Activated gamma-delta T cell treated with Interleukin-2 at 50 U/mL for 16 hours (primary cell): ENCODE results near the gene PLCXD3.
"Not testable (repeated sequence)": the region's sequence is repeated elsewhere in the genome, so short reads cannot be mapped to it uniquely, and the experiment has no call there.

Experiments
- DNase-seq: peaks from one replicate; pipeline ENCODE4 v3.0.0-alpha.2; 2020

The PLCXD3 gene, protein sequence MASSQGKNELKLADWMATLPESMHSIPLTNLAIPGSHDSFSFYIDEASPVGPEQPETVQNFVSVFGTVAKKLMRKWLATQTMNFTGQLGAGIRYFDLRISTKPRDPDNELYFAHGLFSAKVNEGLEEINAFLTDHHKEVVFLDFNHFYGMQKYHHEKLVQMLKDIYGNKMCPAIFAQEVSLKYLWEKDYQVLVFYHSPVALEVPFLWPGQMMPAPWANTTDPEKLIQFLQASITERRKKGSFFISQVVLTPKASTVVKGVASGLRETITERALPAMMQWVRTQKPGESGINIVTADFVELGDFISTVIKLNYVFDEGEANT

DNA sequence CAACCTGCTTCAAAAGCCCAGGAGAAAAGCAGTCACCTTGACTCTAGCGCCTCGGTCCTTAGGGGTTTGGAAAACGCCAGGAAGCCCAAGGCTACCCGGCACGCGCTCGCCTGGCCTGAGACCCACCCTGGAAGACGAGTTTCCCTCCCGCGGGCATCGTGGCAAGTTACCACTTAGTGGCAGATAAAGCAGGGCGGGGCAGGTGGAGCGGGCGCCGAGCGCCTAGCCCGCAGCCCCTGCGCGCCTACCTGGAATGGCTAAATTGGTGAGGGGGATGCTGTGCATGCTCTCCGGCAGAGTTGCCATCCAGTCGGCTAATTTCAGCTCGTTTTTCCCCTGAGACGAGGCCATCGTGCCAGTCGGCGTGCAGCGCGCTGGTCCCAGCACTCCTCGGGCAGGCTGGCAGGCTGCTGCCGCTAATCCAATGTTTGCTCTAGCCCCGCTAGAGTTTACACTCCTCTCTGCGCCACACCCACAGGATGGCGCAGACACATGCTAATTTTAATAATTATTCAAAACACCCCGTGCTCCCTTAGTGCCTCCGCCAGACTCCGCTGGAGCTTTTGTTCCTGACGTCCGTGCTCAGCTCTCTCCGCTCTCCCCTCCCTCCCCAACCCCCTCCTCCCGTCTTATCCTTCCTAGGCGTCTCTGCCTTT is at the start of gene PLCXD3:
Gene PLCXD3 (minus strand): TSS at position 426 of the 656 bp plus-strand sequence. CDS start 75 bp downstream, at position 351.
- no peak for DNase-seq

DNA sequence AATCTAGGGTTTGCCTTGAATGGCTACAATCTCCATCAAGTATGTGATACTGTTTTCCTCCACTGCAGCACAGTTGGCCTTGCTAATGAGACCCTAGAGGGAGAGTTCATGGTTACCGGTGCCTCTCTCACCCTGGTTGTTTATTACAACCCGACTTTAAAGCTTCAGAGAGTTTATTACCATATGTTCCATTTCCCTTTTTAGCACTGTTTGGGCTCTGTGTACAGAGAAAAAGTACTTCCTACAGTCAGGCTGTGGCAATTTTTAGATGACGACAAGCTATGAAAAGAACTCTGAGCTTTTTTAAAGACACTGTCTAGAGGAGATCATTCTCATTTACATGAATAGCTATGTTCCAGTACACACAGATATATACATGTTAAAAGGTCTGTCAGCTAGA is 48.8 kb upstream of the PLCXD3 start:
- no peak for DNase-seq

DNA sequence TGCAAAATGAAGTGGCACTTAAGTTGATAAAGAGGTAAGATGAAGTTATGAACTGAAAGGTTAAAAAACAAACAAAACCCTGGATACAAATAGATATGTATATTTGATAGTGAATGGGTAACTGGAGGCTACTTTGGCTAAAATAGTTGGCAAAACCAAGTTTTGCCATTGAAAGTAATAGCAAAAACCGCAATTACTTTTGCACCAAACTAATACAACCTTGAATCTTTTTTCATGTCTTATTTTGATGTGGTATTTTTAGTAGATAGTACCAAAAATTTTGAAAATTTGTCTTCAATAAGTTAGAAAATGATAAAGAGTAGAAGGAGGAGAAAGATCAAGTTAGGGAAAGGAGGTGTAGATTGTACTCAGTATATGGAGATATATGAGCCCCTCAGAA is 47.9 kb upstream of the PLCXD3 start:
- DNase-seq = no peak

DNA sequence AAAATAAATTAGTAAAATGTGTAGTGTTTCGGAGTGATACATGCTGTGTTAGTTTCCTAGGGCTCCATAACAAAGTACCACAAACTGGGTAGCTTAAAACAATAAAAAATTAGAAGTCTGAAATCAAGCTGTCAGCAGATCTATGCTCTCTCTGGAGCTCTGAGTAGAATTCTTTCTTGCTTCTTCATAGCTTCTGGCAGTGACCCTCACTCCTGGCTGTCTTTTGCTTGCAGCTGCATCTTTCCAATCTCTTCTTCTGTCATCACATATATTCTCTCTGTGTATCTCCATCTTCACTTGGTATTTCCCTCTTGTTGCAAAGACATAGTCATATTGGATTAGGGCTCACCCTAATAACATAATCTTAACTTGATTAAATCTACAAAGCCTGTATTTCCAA is 37.6 kb upstream of the PLCXD3 start:
- DNase-seq = no peak

DNA sequence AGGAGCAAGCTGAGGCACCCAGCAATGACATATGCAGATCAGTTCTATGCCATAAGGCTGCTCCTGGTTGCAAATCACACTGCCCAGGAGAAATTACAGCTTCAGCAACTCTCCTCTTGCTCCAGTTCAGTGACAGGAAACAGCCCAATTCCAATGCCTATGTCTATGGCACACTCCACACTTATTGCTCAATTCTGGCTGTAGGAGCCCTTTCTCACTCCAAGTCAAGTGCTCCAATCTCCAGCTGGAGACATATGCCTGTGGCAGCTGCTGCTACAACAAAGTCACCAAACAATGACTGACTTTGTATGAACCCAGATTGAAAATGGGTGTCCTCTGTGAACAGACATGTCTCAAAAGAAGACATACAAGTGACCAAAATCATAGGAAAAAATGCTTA is 31.8 kb upstream of the PLCXD3 start:
- DNase-seq = no peak

DNA sequence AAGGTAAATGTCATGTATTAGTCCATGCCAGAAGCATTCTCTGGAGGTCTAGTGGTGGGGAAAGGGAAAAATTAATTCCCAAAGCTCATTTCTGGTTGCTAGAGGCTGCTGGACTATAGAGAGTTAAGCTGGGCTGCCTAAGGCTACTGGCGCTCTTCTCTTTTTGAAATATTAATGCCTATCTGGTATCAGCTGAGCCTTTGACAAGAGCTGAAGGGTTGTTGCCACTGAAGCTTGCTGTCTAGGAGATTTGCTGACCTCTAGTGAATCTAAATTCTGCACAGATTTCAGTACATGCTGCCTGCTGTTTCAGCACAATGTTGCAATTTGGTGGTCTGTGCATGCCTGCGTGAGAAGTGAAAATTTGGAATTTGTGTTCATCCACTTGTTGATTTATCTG is 29.1 kb upstream of the PLCXD3 start:
- DNase-seq = no peak

DNA sequence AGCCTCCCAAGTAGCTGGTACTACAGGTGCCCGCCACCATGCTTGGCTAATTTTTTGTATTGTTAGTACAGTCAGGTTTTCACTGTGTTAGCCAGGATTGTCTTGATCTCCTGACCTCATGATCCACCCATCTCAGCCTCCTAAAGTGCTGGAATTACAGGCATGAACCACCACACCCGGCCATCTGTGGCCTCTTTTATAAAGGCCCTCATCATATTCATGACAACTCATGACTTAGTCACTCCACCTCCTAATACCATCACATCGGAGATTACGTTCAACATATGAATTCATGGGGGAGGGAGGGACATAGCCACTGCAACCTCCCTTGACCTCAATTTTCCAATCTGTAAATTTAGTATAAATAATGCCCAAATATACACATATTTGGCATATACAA is 27.2 kb upstream of the PLCXD3 start:
- no peak for DNase-seq

DNA sequence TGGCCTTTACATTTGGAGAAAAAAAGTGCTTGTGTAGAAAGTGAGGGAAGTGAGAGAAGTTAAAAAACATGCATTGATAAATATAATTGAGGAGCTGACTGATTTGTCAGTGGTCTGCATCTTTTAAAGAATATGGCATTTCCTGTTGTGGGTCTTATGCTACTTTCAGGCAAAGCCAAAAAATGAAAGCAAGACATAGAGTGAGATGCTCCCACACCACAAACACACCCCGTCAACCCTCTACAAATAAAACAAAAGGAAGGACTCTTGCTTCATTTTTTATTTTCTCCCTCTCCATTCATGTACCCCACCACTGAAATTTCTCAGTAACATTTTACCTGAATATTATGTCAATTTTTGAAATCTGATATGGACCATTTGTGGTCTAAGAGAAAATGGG is 22.1 kb upstream of the PLCXD3 start:
- no peak for DNase-seq

DNA sequence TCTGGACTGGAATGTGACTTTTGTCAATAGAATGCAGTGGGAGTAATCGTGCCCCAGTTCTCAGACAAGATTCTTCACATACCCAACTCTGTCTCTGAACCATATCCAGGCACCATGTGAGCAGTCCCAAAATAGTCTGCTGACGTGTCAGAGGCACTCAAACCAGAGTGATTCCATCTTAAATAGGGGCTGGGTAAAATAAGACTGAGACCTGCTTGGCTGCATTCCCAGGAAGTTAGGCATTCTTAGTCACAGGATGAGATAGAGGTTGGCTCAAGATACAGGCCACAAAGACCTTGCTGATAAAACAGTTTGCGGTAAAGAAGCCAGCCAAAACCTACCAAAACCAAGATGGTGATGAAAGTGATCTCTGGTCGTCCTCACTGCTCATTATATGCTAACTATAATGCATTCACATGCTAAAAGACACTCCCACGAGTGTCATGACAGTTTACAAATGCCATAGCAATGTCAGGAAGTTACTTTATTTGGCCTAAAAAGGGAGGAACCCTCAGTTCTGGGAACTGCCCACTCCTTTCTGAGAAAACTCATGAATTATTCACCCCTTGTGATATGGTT is 16.9 kb upstream of the PLCXD3 start:
- no peak for DNase-seq

DNA sequence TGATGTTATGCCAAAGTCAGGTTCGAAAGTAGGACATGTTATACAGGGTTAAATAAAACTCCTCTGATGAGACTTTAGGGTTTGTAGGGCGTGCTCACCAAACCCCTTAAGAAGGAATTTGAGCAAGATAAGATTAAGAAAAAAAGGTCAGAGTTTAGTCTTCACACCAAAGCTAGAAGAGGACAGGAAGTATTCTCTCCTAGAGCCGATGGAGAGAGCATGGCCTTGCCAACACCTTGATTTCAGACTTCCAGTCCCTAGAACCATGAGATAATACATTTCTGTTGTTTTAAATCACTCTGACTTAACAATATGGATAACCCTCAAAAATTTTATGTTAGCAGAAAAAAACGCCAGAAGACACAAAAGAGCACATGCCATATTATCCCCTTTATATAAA is 16.3 kb upstream of the PLCXD3 start:
- no peak for DNase-seq

DNA sequence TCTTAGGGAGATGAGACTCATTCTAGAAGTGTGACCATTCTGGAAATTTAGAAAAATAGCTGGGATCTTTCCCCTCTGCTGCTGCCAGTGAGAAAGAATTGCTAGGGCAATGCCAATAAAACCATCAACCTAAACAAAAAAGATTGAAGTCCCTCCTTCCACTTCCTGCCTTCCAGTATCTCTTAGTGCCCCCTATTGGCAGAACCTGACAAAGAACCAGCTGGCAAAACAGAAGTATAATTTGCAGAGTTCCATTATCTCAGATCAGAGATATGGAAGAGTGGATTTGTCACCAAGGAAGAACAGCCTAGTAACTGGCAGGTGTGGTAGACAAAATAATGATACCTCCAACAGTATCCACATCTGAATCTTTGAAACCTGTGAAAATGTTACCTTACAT is 13.8 kb upstream of the PLCXD3 start:
- no peak for DNase-seq

DNA sequence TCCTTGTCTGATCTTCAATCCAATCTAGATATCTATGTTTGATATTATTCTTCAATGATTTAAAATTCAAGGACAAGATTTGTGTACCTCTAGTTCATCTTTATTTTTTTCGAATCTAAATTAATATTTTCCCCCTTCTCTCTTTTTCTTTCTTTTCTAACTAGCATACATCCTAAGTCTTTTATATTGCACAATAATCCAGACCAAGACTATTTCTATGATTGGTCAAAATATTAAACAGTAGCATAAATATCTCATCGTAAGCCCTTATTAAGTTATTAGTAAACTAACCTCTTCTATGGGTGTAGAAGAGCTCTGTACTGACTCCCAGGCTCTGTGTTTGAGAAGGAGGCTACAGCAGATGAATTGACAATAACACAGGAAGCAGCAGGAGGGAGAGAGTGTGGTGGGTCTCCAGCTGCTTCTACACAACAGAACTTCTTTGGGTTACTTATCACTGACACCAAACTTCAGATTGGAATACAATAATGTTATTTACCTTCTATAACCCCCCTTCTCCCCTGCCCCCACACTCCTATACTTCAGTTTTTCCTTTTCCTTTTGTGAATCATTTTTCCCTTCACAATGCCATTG is 11.9 kb upstream of the PLCXD3 start:
- DNase-seq = no peak

DNA sequence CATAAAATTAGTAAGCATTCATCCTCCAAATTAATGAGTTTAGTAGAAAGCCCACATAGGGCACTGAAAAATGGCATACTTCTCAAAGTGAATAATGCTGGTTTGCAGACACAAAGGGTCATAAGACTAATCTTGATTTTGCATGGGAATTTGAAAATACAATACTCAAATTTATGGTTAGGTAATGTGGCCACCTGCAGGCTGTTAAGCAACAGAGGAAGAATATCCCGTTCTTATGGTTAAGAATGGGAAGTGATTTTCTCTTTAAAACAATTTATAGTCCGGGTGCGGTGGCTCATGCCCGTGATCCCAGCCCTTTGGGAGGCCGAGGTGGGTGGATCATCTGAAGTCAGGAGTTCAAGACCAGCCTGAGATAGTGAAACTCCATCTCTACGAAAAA is 9.4 kb upstream of the PLCXD3 start:
- DNase-seq = no peak

DNA sequence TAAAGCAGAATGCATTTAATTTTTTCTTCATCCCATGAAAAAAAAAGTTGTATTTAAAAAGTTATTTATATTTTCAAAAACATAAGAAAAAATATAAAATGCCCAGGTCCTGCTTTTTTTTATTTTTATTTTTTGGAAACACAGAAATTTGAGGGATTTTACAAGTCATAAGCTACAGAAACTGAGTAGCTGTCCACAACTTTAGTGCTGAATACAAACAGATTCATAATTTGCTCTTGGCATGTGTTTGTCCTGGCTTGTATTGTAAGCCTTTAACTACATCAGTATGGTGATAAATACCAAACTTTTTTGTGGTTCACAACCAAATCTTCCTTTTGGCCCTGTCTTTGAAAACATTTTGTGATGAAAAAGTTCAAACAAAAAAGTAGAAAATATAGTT is 7.5 kb upstream of the PLCXD3 start:
- DNase-seq = no peak

DNA sequence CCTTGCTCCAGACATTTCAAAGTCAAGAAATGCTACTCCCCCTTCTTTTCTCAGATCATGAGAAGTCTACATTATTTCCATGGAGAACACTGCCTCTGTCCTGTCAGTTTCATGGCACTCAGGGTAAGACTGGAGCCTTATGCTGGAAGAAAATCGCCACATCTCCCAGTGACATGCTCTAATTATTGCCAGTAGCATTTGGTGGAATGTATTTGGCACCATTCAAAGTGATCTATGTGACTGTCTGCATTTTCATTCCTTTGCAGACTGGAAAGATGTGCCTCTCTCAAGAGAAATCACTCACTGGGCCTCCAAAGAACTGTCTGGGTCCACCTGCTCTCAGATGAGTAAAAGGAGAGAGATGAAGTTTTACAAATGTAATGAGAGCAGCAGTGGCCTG is 840 bp upstream of the PLCXD3 start:
- no peak for DNase-seq

DNA sequence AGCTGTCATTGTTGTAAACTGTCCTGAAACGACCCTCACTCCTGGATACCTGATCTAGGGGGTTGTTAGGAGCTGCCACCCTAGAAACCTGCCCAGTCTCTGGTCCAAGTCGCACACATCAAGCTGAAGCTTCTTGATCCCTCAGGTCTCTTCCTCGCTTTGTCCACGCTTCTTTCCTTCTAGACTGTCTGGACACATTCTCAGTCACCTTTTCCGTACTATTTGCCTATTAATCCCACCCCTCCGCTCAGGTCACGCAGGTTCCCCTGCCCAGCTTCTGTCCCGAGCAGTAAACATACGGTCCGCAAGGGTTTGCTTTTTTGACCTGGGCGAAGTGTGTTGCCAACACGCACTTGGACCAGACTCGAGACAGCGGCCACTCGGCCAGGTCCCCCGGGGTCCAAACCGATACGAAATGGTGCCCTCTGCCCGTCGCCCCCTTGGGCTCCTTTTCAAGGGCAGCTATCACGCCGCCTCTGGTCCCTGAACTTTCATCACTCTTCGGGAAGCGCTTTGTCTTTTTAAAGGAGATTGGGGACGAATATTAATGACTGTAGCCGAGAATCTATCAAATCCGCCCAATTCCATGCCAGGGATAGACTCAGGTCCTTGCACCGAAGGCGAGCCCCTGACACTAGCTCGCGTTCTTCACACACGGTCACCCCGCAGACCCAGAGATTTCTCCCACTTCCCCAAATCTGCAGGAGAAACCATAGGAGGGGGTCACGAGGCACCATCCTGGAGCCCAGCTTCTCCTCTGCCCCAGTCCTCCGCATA is 814 bp downstream of the PLCXD3 start:
- DNase-seq = no peak

DNA sequence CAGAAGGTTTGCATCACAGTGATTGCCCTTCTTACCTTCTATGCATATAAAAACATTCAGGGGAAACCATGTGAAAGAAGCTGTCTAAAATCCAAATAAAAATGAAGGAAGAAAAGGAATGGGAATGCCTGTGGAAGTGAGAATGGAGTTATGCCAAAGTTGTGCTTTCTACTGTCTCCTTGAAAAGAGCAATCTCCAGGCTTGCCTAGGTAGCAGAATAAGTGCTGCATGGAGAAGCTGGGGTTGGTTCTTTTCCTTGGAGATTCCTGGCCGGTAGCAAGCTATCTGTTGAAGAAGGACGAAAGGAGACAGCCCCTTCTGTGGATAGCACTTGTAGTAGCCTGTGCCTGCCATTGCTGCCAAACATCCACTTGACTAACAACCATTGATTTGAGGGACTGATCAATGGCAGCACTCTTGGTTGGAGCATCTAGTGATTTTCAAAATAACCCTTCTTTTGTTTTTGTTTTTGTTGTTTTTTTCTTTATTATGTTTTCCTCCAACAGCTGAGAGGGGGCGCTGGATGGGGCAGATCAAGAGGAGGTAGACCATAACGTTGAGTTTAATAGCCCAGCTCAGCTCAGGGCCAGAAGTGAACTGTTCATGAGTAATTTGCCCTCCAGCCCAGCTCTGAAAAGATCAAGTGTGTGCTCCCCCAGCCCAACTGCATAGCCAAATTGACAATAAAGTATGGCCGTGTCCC is 1.6 kb downstream of the PLCXD3 start:
- no peak for DNase-seq

DNA sequence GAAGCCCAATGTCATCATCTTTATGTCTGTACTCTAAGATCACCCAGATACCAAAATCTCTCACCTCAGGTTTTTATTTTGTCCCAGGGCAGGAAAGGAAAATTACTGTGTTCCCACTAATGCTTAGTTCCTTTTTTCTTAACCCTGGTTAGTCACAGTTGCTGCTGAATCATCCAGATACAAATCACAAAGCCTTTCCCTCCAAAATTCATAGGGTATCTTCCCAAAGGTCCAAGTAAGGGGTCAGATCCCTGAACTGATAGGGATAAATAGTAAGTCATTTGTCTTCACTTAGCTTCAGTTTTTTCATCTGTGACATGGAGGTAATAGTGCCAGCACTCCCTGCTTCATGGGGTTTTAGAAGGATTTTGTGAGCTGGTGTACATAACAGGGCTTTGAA is 2.2 kb downstream of the PLCXD3 start:
- no peak for DNase-seq

DNA sequence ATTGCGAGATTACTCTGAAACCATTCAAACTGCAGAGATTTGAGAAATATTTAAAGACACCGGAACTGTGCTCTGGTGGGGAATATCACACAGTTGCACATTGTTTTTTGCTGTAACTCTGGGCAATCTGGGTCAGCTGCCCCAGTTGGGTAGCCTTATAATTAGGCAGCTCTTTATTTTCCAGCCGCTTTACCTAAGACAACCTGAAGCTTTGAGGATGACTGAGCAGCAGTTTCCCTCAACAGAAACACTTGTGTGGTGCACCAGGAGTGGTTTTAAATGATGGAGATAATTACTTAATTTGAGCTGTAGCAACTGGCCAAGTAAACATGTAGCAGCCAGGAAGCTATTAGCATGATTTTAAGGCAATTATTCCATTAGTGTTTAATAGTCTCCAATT is 2.9 kb downstream of the PLCXD3 start:
- no peak for DNase-seq

DNA sequence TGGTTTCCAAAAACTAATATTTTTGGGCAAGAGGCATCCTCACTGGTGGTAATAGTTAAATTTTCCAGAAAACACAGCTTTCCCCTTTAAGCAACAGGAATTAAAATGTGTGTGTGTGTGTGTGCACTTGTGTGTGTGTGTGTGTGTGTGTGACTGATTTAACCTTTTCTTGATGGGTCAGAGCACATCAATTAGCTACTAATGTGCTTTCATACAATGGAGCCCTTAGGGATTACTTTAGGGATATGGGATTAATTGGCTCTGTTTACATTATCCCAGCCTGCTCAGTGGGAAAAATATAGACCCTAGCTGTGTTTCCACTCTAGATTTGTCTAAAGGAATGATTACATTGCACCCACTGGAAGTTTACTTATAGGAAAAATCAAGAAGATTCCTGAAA is 6.5 kb downstream of the PLCXD3 start:
- no peak for DNase-seq

DNA sequence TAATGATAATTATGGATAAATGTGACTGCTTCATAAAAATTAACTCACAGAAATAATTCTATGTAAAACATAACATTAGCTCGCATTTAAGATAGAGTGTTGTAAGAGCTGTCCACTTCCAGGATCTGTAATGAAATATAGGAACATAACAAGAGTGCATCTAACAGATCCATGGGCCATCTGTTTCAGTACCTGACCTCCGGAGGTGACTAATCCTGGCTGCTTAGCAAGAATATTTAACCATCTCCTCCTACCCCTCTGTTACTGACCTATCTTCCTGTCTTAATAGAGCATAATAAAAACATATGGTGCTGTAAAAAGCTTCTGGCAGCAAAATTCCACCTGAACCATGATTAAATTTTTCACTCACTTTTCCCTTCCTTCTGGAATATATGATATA is 7.1 kb downstream of the PLCXD3 start:
- DNase-seq = no peak

DNA sequence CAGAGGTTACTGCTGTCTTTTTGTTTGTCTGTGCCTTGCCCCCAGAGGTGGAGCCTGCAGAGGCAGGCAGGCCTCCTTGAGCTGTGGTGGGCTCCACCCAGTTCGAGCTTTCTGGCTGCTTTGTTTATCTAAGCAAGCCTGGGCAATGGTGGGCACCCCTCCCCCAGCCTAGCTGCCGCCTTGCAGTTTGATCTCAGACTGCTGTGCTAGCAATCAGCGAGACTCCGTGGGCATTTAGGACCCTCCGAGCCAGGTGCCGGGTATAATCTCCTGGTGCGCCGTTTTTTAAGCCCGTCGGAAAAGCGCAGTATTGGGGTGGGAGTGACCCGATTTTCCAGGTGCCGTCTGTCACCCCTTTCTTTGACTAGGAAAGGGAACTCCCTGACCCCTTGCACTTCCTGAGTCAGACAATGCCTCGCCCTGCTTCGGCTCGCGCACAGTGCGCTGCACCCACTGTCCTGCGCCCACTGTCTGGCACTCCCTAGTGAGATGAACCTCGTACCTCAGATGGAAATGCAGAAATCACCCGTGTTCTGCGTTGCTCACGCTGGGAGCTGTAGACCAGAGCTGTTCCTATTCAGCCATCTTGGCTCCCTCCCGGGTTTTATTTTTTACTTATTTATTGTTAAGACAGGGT is 16.8 kb downstream of the PLCXD3 start:
- DNase-seq = not testable (repeated sequence)
